ENCODE data around the gene JARID2. TPM values are rescaled to one million over a fixed set of nuclear protein-coding genes. Genes with fewer than 3 reads are reported as not detected.

The JARID2 gene
- total RNA-seq, 1 donor, result 9.1 TPM

DNA sequence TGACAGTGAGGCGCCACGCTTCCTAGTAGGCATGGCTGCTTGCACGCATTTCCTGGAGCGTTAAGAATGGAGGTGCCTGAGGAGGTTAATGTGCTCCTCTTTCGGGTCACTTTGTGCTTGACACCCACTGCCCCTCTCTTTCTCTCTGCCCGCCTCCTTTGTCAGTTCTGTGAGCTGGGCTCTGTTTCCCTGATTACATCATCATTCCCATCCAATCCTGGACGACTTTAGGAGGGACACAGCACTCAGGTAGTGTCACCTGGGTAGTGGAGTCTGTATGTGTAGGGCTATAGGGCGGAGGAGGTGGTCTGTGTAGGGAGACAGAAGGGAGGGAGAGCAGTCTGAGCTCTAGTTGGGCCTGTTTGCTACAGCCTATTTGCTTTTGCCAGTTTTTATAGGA, 136.8 kb downstream of the JARID2 start:
- TF ChIP-seq, protein P1, sequence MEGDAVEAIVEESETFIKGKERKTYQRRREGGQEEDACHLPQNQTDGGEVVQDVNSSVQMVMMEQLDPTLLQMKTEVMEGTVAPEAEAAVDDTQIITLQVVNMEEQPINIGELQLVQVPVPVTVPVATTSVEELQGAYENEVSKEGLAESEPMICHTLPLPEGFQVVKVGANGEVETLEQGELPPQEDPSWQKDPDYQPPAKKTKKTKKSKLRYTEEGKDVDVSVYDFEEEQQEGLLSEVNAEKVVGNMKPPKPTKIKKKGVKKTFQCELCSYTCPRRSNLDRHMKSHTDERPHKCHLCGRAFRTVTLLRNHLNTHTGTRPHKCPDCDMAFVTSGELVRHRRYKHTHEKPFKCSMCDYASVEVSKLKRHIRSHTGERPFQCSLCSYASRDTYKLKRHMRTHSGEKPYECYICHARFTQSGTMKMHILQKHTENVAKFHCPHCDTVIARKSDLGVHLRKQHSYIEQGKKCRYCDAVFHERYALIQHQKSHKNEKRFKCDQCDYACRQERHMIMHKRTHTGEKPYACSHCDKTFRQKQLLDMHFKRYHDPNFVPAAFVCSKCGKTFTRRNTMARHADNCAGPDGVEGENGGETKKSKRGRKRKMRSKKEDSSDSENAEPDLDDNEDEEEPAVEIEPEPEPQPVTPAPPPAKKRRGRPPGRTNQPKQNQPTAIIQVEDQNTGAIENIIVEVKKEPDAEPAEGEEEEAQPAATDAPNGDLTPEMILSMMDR (IDR thresholded peaks at IDR 0.05; ENCODE audit: insufficient read depth, low read depth, low read length), result no peak

DNA sequence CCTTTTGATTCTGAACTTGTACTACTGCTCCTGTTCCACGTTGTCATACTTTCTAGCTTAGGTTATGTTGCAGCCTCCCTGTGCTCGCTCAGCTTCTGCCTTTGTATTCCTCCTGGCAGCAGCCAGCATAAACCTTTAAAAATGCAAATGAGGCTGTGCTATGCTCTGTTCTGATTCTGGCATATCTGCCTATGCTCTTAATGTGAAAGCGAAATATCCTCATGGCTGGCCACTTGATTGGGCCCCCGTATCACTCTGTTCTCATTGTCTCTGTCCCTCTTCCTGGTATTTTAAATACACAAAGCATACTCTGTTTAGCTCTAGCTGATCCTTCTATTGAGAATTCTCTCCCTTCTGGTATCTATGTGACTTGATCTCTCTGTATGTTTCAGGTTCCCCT, 139.0 kb downstream of the JARID2 start:
- H3K4me3 ChIP-seq (ENCODE audit: low read depth, low read length), result no peak overlapping the region
- no peak for DNase-seq (ENCODE audit: low read depth)
- TF ChIP-seq, protein P1 (IDR thresholded peaks at IDR 0.05; ENCODE audit: insufficient read depth, low read depth, low read length), result no peak

More for the DNA sequence above, 136.8 kb downstream of the JARID2 start:
- no peak overlapping the region for H3K4me3 ChIP-seq (ENCODE audit: low read depth, low read length)
- DNase-seq (ENCODE audit: low read depth), result no peak

DNA sequence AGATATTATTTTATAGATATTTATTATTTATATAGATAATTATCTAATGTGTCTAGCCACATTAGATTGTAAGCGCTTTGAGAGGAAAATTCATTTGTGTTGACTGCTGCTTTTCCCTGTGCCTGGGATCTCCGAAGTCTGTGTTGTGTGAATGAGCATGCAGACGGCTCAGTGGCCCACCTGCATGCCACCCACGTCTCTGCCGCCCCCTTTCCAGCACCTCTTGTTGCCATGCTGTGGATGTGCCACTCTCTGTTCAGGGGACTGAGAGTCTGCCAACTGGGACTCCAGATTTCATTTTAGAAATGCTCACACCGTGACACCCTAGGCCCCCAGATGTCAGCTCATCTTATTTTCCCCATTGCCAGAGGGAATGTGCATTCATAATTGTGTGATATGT, 139.7 kb downstream of the JARID2 start:
- no peak for DNase-seq (ENCODE audit: low read depth)
- no peak overlapping the region for H3K4me3 ChIP-seq (ENCODE audit: low read depth, low read length)
- TF ChIP-seq, protein P1 (IDR thresholded peaks at IDR 0.05; ENCODE audit: insufficient read depth, low read depth, low read length), result no peak

DNA sequence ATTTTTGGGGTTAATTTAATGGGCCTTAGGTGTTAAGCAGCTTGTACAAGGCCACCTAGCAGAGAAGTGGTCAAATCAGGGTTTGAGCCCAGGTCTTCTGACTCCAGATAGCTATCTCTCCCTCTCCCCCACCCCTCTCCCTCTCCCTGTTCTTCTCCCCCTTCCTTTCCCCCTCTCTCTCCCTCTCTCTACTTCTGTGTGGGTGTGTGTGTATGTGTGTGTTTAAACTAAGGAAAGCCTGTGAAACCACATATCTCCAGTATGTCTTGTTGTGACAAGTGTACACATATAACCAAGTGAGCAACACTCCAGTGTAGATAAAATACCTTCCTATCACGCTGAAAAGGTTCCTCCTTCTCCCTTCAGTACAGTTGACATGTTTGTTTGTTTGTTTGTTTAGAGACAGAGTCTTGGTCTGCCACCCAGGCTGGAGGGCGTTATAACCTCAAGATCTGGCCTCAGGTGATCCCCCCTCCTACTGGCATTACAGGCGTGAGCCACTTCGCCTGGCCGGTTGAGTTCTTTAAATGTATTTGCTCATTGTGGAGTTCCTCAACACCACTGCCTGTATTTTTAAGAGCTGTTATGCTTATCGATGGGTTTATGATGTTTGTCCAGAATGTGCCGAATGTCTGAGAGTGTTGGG, 140.4 kb downstream of the JARID2 start:
- TF ChIP-seq, protein P1 (IDR thresholded peaks at IDR 0.05; ENCODE audit: insufficient read depth, low read depth, low read length), result no peak
- DNase-seq (ENCODE audit: low read depth), result no peak
- no peak overlapping the region for H3K4me3 ChIP-seq (ENCODE audit: low read depth, low read length)

DNA sequence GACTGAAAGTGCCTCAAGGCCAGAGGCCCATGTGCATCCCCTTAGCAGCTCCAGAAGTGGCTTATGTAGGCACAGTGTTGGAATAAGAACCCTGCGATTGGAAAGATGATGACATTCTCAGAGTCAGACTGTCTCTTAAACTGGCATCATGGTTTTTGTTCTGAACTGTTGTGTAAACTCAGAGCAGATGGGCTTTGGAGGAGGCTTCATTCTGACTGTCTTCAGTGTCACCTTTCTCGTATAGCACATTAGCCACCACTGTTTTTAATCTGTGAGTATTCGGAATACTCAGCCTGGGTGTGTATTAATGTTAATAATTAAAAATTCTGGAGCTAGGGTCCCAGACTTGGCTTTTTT, 140.9 kb downstream of the JARID2 start:
- no peak for DNase-seq (ENCODE audit: low read depth)
- TF ChIP-seq, protein P1 (IDR thresholded peaks at IDR 0.05; ENCODE audit: insufficient read depth, low read depth, low read length), result no peak
- no peak overlapping the region for H3K4me3 ChIP-seq (ENCODE audit: low read depth, low read length)

DNA sequence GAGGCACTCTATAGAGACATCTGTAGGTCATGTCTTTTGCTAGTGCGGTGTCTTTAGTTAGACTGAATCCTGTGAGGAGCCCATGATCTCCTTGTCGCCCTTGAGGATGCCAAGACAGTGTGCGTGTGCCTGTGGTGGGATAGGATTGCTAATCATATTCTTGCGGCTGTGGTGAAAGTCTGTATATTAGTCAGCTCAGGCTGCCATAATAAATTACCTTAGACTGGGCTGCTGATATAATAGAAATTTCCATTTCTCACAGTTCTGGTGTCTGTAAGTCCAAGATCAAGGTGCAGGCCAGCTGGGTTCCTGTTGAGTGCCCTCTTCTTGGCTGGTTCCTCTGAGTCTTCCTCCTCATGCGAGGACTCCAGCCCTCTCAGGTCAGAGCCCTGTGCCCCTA, 141.2 kb downstream of the JARID2 start:
- peak; percentile 36 for DNase-seq (ENCODE audit: low read depth)
- TF ChIP-seq, protein P1 (IDR thresholded peaks at IDR 0.05; ENCODE audit: insufficient read depth, low read depth, low read length), result no peak
- H3K4me3 ChIP-seq (ENCODE audit: low read depth, low read length), result no peak overlapping the region
